ENCODE measurements around the gene NAV3.

DNA sequence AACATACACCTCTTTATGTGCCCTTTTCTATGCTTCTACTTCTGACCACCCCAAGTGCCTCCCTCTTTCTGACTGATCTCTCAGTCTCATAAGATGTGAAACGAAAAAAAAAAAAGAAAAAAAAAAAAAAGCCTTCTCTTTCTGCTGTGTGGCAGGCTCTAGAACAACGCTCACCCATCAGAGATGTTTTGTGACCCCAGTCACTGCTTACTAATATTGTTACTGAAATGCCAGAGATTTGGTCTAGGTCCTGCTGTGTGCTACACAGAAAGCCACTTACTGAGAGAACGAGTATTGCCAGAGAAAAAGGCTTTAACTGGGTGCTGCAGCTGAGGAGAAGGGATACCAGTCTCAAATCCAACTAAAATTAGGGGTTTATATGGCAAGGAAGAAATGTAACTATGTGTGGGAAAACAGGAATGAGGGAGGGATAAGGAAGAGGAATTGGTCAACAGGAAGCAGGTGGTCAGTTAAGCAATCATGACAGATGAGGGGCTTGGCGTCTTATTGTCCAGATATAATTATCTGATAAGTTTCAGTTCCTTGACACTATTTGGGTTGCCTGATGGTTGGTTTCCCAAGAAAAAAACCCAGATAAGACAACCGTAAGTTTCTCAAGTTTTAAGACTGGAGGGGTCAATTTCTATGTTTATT, 149.0 kb downstream of the NAV3 start:
- no peak for TF ChIP-seq POLR2A (IDR thresholded peaks at IDR 0.05)
- TF ChIP-seq, protein P1, sequence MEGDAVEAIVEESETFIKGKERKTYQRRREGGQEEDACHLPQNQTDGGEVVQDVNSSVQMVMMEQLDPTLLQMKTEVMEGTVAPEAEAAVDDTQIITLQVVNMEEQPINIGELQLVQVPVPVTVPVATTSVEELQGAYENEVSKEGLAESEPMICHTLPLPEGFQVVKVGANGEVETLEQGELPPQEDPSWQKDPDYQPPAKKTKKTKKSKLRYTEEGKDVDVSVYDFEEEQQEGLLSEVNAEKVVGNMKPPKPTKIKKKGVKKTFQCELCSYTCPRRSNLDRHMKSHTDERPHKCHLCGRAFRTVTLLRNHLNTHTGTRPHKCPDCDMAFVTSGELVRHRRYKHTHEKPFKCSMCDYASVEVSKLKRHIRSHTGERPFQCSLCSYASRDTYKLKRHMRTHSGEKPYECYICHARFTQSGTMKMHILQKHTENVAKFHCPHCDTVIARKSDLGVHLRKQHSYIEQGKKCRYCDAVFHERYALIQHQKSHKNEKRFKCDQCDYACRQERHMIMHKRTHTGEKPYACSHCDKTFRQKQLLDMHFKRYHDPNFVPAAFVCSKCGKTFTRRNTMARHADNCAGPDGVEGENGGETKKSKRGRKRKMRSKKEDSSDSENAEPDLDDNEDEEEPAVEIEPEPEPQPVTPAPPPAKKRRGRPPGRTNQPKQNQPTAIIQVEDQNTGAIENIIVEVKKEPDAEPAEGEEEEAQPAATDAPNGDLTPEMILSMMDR (IDR thresholded peaks at IDR 0.05), result no peak

Data from gastroesophageal sphincter (tissue), 3 donors.